Right lobe of liver (tissue), 6 donors: ENCODE measurements around the gene TGFBR3. TPM values are rescaled to one million over a fixed set of nuclear protein-coding genes. Genes with fewer than 3 reads are reported as not detected.

Source experiments
- ATAC-seq, 4 donors: fragments of 200-7000 bp; cut with Tn5 transposase; one replicate each; pipeline ENCODE4 v1.9.1; 2020; ENCODE audit warnings: mild to moderate bottlenecking in 4 of 4, moderate library complexity in 4 of 4
- DNase-seq, 3 donors: peaks; one replicate each; pipeline ENCODE4 v3.0.0-alpha.2; 2020
- H3K27ac ChIP-seq, 3 donors: fragments of 200-600 bp; one replicate each; pipeline ENCODE4 v1.8.0; 2022
- H3K27me3 ChIP-seq, 2 donors: fragments of 200-600 bp; one replicate each; pipeline ENCODE4 v1.8.0; 2022
- H3K36me3 ChIP-seq, 4 donors: fragments of 200-600 bp; sonication (generic) in 1 of 4; one replicate each; pipeline versions ENCODE4 v1.5.1 to v1.8.0; 2017 to 2022; ENCODE audit warnings: control low read depth in 1 of 4
- H3K4me1 ChIP-seq, 4 donors: fragments of 200-600 bp; sonication (generic) in 1 of 4; one replicate each; pipeline versions ENCODE4 v1.5.1 to v1.8.0; 2017 to 2022; ENCODE audit warnings: control low read depth in 1 of 4
- H3K4me3 ChIP-seq, 3 donors: fragments of 200-600 bp; one replicate each; pipeline ENCODE4 v1.8.0; 2022
- H3K9me3 ChIP-seq, 4 donors: fragments of 200-600 bp; sonication (generic) in 1 of 4; one replicate each; pipeline versions ENCODE4 v1.5.1 to v1.8.0; 2017 to 2022; ENCODE audit warnings: control low read depth in 1 of 4
- POLR2A ChIP-seq: fragments of 450-650 bp; IDR thresholded peaks from one replicate; pipeline ENCODE4 v1.6.1; 2017; ENCODE audit warnings: antibody characterized with exemption, mild to moderate bottlenecking
- WGBS: methylation state at CpG from one replicate; pipeline ENCODE4 v1.1.6; 2018; ENCODE audit warnings: low coverage, low lambda C conversion rate; ENCODE audit not compliant: insufficient coverage; ENCODE audit errors: missing lambda C conversion rate; 5-methylcytosine and 5-hydroxymethylcytosine counted together
- intact Hi-C, 2 donors: fragments of 100-400 bp; cut with DNase I; formaldehyde crosslinking; loops; one replicate each; pipeline versions ENCODE4 v1.11.2 to v1.14.1; 2022
- total RNA-seq, 6 experiments: library from RNA; depleted of rRNA in 2 of 6; stranded (reverse); fragments of >200 nt in 2 of 6; fragmentation: NEBNext Ultra II Directional in 3 of 6; extraction: Animal tissue kit (Norgen Biotek cat#: 25700) in 3 of 6; gene quantifications; one replicate each; pipeline versions ENCODE4 v1.1.0 to v1.2.4, GENCODE V29; 2016 to 2023
- TF ChIP-seq, protein P1 (sequence below), 4 donors: fragments of 200-600 bp in 3 of 4; fragments of 450-650 bp in 1 of 4; IDR thresholded peaks; one replicate each; pipeline versions ENCODE4 v1.5.1 to v1.8.0; 2016 to 2022; ENCODE audit warnings: antibody characterized with exemption in 4 of 4, mild to moderate bottlenecking in 2 of 4
- donor health status: DM: no; HTN: yes; CAD: no.
- donor health status: DM: no; HTN: no; CAD: no.
- donor health status: DM: no; HTN: no; CAD: no.
- donor health status: DM: no; HTN: yes; CAD: no.
- donor health status: DM: no; HTN: yes; CAD: no.

Gene TGFBR3
- total RNA-seq, 6 experiments from 2014 or later: 9.0 to 32.3 (median 18.1) TPM

DNA sequence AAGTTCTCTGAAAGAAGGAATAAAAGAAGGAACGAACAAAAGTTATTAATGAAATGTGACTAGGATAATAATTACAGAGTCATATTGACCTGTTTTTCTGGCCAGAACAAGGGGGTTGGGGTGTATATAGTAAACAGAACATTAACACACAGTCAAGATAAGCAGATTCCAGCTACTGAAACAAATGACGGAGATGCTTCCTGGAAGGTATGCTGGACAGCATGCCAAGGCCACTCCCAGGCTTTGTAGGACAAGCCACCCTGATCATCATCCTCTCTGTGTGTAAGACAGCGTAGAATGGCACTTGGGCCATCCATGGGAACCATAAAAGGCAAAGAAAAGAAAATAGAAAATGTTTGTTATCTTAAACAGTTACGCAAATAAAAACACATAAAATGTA lies 120.7 kb downstream of the TGFBR3 start:
- Histone ChIP-seq H3K27ac (peak overlapping the region; percentile 68 to 77 (median 71)), H3K4me1 (peaks cover 0 to 34% (median 20%) of the 10 kb centered on the region in 4 donors), H3K9me3 (no peaks in the 10 kb centered on the region), H3K36me3 (no peaks in the 10 kb centered on the region), H3K27me3 (no peaks in the 10 kb centered on the region), H3K4me3 (no peak overlapping the region)
- ATAC-seq: peak; percentile 72 to 91 (median 86)
- intact Hi-C loops: no loop called here
- 49% methylated on average over 4 of the region's 4 CpGs for WGBS
- TF ChIP-seq, protein P1, sequence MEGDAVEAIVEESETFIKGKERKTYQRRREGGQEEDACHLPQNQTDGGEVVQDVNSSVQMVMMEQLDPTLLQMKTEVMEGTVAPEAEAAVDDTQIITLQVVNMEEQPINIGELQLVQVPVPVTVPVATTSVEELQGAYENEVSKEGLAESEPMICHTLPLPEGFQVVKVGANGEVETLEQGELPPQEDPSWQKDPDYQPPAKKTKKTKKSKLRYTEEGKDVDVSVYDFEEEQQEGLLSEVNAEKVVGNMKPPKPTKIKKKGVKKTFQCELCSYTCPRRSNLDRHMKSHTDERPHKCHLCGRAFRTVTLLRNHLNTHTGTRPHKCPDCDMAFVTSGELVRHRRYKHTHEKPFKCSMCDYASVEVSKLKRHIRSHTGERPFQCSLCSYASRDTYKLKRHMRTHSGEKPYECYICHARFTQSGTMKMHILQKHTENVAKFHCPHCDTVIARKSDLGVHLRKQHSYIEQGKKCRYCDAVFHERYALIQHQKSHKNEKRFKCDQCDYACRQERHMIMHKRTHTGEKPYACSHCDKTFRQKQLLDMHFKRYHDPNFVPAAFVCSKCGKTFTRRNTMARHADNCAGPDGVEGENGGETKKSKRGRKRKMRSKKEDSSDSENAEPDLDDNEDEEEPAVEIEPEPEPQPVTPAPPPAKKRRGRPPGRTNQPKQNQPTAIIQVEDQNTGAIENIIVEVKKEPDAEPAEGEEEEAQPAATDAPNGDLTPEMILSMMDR (IDR thresholded peaks at IDR 0.05): no peak
- no peak for TF ChIP-seq POLR2A
- DNase-seq: peak in 2 of 3 donors; percentile 67 to 70

DNA sequence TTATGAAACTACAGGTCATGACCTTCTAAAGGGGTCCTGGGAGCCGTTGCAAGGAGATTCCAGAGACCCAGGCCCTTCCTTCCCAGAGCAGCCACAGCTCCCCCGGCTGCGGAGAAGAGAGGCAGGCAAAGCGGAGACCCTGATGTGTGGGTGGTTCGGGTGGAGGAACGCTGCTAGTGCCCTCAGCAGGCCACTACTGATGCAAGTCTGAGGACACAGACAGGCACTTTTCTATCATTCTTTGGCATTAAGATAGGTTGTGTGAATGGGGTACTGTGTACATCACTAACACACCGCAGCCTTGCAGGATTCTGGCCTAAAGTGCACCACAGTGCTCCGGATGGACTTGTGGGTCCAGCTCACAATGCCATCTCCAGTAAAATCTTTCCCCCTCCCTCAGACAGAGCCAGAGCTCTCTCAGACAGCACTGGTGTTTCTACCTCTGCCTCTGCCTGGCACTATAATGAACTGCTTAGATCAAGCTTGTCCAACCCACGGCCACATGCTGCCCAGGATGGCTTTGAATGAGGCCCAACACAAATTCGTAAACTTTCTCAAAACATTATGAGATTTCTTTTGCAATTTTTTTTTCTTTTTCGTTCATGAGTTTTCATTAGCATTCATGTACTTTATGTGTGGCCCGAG lies 121.4 kb downstream of the TGFBR3 start:
- no peaks in the 10 kb centered on the region for H3K36me3 ChIP-seq
- H3K4me3 ChIP-seq: no peak overlapping the region
- intact Hi-C loops: no loop called here
- H3K4me1 ChIP-seq: peaks cover 0 to 35% (median 21%) of the 10 kb centered on the region in 4 donors
- peak; percentile 16 to 47 (median 23) for ATAC-seq
- H3K9me3 ChIP-seq: no peaks in the 10 kb centered on the region
- no peak for TF ChIP-seq POLR2A
- TF ChIP-seq, protein P1 (IDR thresholded peaks at IDR 0.05): no peak
- H3K27me3 ChIP-seq: no peaks in the 10 kb centered on the region
- H3K27ac ChIP-seq: peak overlapping the region; percentile 68 to 77 (median 71)
- WGBS: 80% methylated on average over 6 of the region's 12 CpGs
- DNase-seq: no peak

DNA sequence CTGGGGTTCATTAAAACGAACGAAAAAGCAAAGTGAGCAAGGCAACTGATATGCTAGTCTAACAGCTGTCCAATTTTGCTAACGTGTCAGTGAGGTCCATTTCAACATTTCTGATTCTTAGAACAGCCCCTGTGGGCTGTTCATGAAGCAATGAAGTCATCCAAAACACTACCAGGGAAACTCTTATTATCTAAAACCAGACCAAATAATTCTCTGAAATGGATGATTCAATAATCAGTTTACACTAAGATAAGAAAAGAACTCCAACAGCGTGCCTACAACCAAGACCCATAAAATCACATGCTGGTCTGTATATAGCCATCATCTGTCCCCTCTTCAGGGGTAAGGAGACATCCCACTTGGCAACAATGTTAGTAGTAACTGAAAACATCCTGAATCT lies 122.7 kb downstream of the TGFBR3 start:
- Histone ChIP-seq H3K27me3 (no peaks in the 10 kb centered on the region), H3K4me1 (peaks cover 0 to 46% (median 26%) of the 10 kb centered on the region in 4 donors), H3K4me3 (no peak overlapping the region), H3K9me3 (no peaks in the 10 kb centered on the region), H3K36me3 (no peaks in the 10 kb centered on the region), H3K27ac (peak overlapping the region in 1 of 3 donors; percentile 71)
- ATAC-seq: peak in 1 of 4 donors; percentile 16
- no peak for DNase-seq
- WGBS: 51% methylated on average over 4 of the region's 4 CpGs
- TF ChIP-seq, protein P1 (IDR thresholded peaks at IDR 0.05): no peak
- no peak for TF ChIP-seq POLR2A
- intact Hi-C loops: no loop called here

DNA sequence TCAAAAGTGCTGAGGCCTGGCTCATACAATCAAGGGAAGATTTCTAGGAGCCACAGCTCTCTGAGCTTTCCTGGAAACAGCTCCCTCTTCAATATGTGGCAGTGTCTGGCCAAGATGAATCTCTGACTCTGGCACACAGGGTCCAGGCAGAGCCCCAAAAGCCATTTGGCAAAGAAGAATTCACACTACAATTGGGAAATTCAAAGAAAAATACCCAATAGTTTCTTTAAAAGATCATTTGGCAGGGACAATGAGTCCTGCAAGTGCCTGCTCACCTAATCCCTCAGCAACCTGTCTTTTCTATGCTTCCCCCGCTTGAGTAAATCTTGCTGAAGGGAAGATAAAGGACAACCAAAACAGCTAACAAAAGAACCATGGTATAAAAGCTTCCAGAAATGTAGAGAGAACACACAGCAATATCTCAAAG lies 124.6 kb downstream of the TGFBR3 start:
- DNase-seq (no peak), ATAC-seq (peak in 1 of 4 donors; percentile 27)
- intact Hi-C loops: no loop called here
- no peak for TF ChIP-seq POLR2A
- TF ChIP-seq, protein P1 (IDR thresholded peaks at IDR 0.05): no peak
- WGBS: 40% methylated on average over 1 of the region's 1 CpG
- Histone ChIP-seq H3K9me3 (no peaks in the 10 kb centered on the region), H3K27me3 (no peaks in the 10 kb centered on the region), H3K36me3 (no peaks in the 10 kb centered on the region), H3K27ac (peak overlapping the region in 2 of 3 donors; percentile 70 to 87), H3K4me1 (peaks cover 0 to 58% (median 30%) of the 10 kb centered on the region in 4 donors), H3K4me3 (no peak overlapping the region)
